Suppressor macrophage treated with lipopolysaccharide for 4 hours (primary cell): ENCODE results near the gene TFCP2L1.

ENCODE experiments used
- DNase-seq: peaks from one replicate; pipeline ENCODE4 v3.0.0-alpha.2; 2020

TFCP2L1 gene

GRCh38 chr2:121214296-121214695 lies 70.7 kb downstream of the TFCP2L1 start:
- DNase-seq, result no peak

- DNase-seq, result no peak
These were observed 71.6 kb downstream of the TFCP2L1 start for GRCh38 chr2:121213386-121213785.

- DNase-seq, result no peak
These were observed 72.2 kb downstream of the TFCP2L1 start for GRCh38 chr2:121212661-121213325.

GRCh38 chr2:121211689-121212151 lies 73.3 kb downstream of the TFCP2L1 start:
- DNase-seq, result no peak

- DNase-seq, result no peak
These were observed 73.8 kb downstream of the TFCP2L1 start for GRCh38 chr2:121211251-121211650.

- DNase-seq, result no peak
These were observed 74.3 kb downstream of the TFCP2L1 start for GRCh38 chr2:121210691-121211090.

GRCh38 chr2:121209014-121209610 lies 75.9 kb downstream of the TFCP2L1 start:
- DNase-seq, result no peak

GRCh38 chr2:121207494-121207893 lies 77.5 kb downstream of the TFCP2L1 start:
- no peak for DNase-seq

GRCh38 chr2:121205321-121205942 lies 79.6 kb downstream of the TFCP2L1 start:
- DNase-seq, result no peak

GRCh38 chr2:121203591-121204249 lies 81.3 kb downstream of the TFCP2L1 start:
- DNase-seq, result peak; percentile 11

GRCh38 chr2:121202541-121203310 lies 82.3 kb downstream of the TFCP2L1 start:
- no peak for DNase-seq

- DNase-seq, result no peak
These were observed 83.2 kb downstream of the TFCP2L1 start for GRCh38 chr2:121201796-121202195.

- no peak for DNase-seq
These were observed 84.3 kb downstream of the TFCP2L1 start for GRCh38 chr2:121200419-121201315.

- no peak for DNase-seq
These were observed 85.0 kb downstream of the TFCP2L1 start for GRCh38 chr2:121200011-121200347.

GRCh38 chr2:121199281-121200010 lies 85.6 kb downstream of the TFCP2L1 start:
- DNase-seq, result no peak

GRCh38 chr2:121197369-121198091 lies 87.5 kb downstream of the TFCP2L1 start:
- peak; percentile 89 for DNase-seq

- DNase-seq, result no peak
These were observed 88.2 kb downstream of the TFCP2L1 start for GRCh38 chr2:121196849-121197155.

- DNase-seq, result no peak
These were observed 88.7 kb downstream of the TFCP2L1 start for GRCh38 chr2:121196132-121196848.

- DNase-seq, result no peak
These were observed 90.0 kb downstream of the TFCP2L1 start for GRCh38 chr2:121195036-121195435.

GRCh38 chr2:121194626-121195025 lies 90.4 kb downstream of the TFCP2L1 start:
- no peak for DNase-seq
